Endothelial cell of umbilical vein (primary cell): ENCODE measurements around the gene MVB12B.

ENCODE experiments used
- CTCF ChIP-seq, 2 donors: IDR thresholded peaks; 1 replicate in 1 of 2; 2 replicates in 1 of 2; pipeline ENCODE4 v1.5.1; 2011; ENCODE audit warnings: low read length in 2 of 2, mild to moderate bottlenecking in 2 of 2, moderate library complexity in 2 of 2, control low read depth in 1 of 2, inconsistent platforms in 1 of 2, low read depth in 1 of 2; ENCODE audit not compliant: insufficient read depth in 1 of 2; ENCODE audit errors: extremely low read depth in 1 of 2
- EZH2 ChIP-seq: IDR thresholded peaks from 2 replicates; pipeline ENCODE4 v1.6.1; 2012; ENCODE audit warnings: borderline replicate concordance, low read depth, mild to moderate bottlenecking, moderate library complexity, low read length, inconsistent platforms; ENCODE audit not compliant: severe bottlenecking
- JUN ChIP-seq: IDR thresholded peaks from 2 replicates; pipeline ENCODE4 v1.6.1; 2011; ENCODE audit warnings: borderline replicate concordance, low read depth; ENCODE audit not compliant: insufficient read length, insufficient read depth
- MAX ChIP-seq: IDR thresholded peaks from 2 replicates; pipeline ENCODE4 v1.6.1; 2011; ENCODE audit not compliant: insufficient read depth, insufficient read length
- MYC ChIP-seq: IDR thresholded peaks from one replicate; pipeline ENCODE4 v1.6.1; 2011; ENCODE audit warnings: mild to moderate bottlenecking, low read depth, low read length
- POLR2A ChIP-seq: IDR thresholded peaks from 2 replicates; pipeline ENCODE4 v1.6.1; 2012; ENCODE audit warnings: low read depth, mild to moderate bottlenecking, control low read depth, low read length
- POLR2AphosphoS5 ChIP-seq: IDR thresholded peaks from 2 replicates; pipeline ENCODE4 v1.6.1; 2012; ENCODE audit warnings: low read depth, mild to moderate bottlenecking, control low read depth, low read length, moderate library complexity; ENCODE audit not compliant: insufficient read depth

DNA sequence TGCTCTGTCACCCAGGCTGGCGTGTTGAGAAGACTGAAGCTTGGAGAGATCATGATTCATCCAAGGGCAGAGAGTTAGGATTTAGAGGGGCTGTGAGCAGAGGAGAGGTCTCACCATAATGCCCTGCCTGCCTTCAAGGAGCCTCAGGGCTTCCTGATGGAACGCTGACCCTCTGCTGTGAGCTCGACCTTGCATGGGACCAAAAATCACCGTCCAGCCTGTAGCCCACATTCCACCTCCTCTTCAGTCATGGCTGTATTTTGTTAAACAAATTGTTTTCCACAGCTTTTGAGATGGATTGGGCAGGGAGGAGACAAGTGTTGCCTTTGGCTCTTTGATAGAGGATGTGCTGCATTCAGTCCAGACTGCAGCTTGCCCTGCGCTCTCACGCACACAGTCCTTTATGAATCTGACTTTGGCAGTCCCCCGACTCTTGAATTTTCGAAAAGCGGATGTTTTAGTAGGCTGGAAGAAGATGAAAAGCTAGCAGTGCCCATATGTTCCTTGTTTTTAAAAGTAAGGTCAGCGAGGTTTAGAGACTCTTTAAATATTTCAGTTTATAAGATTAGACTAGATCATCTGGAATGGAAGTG, 79.5 kb downstream of the MVB12B start:
- TF ChIP-seq CTCF (IDR thresholded peaks at IDR 0.05; ENCODE audit: extremely low read depth in 1 of 2, insufficient read depth in 1 of 2, low read depth in 1 of 2, low read length in 2 of 2), result no peak
- TF ChIP-seq MYC, result no peak
- TF ChIP-seq MAX, result no peak
- TF ChIP-seq JUN, result no peak
- TF ChIP-seq POLR2A, result no peak
- TF ChIP-seq EZH2, result no peak
- no peak for TF ChIP-seq POLR2AphosphoS5
